Measurements from ENCODE around the gene SENP1. TPM values are rescaled to one million over a fixed set of nuclear protein-coding genes. Genes with fewer than 3 reads are reported as not detected.

Gene SENP1
- total and polyA plus RNA-seq, 7 donors: 3.2 to 10.2 (median 6.3) TPM

DNA sequence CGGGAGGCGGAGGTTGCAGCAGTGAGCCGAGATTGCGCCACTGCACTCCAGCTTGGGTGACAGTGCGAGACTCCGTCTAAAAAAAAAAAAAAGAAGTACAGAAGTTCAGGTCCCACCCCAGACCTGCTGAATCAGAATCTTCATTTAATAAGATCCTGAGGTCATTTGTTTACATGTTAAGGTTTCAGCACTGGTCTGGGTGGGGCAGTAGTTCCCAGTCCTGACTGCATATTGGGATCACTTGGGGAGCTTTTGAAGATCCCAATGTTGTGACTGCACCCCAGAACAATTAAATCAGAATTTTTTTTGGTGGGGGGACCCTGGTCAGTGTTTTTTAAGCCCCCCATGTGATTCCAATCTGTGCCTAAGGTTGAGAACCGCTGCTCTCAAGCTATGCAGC lies 89.9 kb downstream of the SENP1 start:
- no peak overlapping the region for H3K4me3 ChIP-seq
- WGBS, 3 donors: 86 to 95% (median 90%) methylated on average over 7 of the region's 7 CpGs
- no peaks in the 10 kb centered on the region for H3K4me1 ChIP-seq
- H3K27ac ChIP-seq: no peak overlapping the region
- intact Hi-C loops (cut with DNase I): no loop called here
- DNase-seq: no peak
- TF ChIP-seq, protein P1, sequence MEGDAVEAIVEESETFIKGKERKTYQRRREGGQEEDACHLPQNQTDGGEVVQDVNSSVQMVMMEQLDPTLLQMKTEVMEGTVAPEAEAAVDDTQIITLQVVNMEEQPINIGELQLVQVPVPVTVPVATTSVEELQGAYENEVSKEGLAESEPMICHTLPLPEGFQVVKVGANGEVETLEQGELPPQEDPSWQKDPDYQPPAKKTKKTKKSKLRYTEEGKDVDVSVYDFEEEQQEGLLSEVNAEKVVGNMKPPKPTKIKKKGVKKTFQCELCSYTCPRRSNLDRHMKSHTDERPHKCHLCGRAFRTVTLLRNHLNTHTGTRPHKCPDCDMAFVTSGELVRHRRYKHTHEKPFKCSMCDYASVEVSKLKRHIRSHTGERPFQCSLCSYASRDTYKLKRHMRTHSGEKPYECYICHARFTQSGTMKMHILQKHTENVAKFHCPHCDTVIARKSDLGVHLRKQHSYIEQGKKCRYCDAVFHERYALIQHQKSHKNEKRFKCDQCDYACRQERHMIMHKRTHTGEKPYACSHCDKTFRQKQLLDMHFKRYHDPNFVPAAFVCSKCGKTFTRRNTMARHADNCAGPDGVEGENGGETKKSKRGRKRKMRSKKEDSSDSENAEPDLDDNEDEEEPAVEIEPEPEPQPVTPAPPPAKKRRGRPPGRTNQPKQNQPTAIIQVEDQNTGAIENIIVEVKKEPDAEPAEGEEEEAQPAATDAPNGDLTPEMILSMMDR (IDR thresholded peaks at IDR 0.05): no peak
- peaks cover 0 to 3% (median 0%) of the 10 kb centered on the region in 3 donors for H3K27me3 ChIP-seq (ENCODE audit: insufficient read depth in 3 of 3, low read length in 2 of 3)
- ATAC-seq: no peak
- no peaks in the 10 kb centered on the region for H3K9me3 ChIP-seq
- H3K36me3 ChIP-seq (ENCODE audit: insufficient read depth in 1 of 2, low read depth in 1 of 2): no peaks in the 10 kb centered on the region

DNA sequence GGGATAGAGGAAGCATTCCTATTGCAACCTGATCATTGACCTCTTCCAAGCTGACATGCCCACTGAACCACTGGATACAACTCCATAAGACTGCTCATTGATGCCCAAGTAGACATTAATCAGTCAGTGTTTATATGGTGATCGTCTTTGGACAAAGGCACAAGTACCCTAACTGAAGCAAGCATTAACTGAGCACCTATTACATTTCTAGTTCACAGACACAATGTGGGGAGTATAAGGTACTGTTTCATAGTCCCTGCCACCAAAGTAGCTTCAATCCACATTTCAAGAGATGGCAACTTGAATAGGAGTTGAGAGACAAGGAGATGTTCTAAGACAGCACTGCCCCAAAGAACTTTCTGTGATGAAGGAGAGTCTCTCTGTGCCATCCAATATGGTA lies 90.8 kb downstream of the SENP1 start:
- no peak for ATAC-seq
- 45 to 50% (median 49%) methylated on average over 1 of the region's 1 CpG for WGBS, 3 donors

DNA sequence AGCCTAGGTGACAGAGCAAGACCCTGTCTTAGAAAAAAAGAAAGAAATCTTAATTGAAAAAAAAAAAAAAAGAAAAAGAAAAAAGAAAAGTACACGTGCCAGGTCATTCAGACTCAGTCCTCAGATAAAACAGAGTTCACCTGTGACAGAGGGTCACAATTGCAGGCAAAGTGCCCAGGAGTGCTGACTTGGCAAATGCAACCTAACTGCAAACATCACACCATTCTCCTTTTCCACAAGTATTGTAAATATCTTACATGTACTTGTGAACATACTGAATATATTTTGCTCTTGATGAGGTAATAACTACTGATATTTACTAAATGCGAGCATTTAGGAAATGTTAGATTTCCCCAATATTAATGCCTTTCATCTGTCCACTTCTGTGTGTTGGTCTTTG lies 92.6 kb downstream of the SENP1 start:
- Histone ChIP-seq H3K4me3 (no peak overlapping the region), H3K9me3 (no peaks in the 10 kb centered on the region), H3K4me1 (no peaks in the 10 kb centered on the region), H3K36me3 (ENCODE audit: insufficient read depth in 1 of 2, low read depth in 1 of 2) (no peaks in the 10 kb centered on the region), H3K27ac (no peak overlapping the region), H3K27me3 (ENCODE audit: insufficient read depth in 3 of 3, low read length in 2 of 3) (peaks cover 0 to 3% (median 0%) of the 10 kb centered on the region in 3 donors)
- intact Hi-C loops (cut with DNase I): no loop called here
- TF ChIP-seq, protein P1 (IDR thresholded peaks at IDR 0.05): no peak
- DNase-seq (no peak), ATAC-seq (no peak)
- WGBS, 3 donors: 73 to 77% (median 76%) methylated on average over 2 of the region's 2 CpGs

More for the DNA sequence above, 90.8 kb downstream of the SENP1 start:
- DNase-seq: no peak
- TF ChIP-seq, protein P1 (IDR thresholded peaks at IDR 0.05): no peak
- no peaks in the 10 kb centered on the region for H3K9me3 ChIP-seq
- H3K36me3 ChIP-seq (ENCODE audit: insufficient read depth in 1 of 2, low read depth in 1 of 2): no peaks in the 10 kb centered on the region
- intact Hi-C loops (cut with DNase I): no loop called here
- H3K27me3 ChIP-seq (ENCODE audit: insufficient read depth in 3 of 3, low read length in 2 of 3): peaks cover 0 to 3% (median 0%) of the 10 kb centered on the region in 3 donors
- no peaks in the 10 kb centered on the region for H3K4me1 ChIP-seq
- H3K27ac ChIP-seq: no peak overlapping the region
- H3K4me3 ChIP-seq: no peak overlapping the region

DNA sequence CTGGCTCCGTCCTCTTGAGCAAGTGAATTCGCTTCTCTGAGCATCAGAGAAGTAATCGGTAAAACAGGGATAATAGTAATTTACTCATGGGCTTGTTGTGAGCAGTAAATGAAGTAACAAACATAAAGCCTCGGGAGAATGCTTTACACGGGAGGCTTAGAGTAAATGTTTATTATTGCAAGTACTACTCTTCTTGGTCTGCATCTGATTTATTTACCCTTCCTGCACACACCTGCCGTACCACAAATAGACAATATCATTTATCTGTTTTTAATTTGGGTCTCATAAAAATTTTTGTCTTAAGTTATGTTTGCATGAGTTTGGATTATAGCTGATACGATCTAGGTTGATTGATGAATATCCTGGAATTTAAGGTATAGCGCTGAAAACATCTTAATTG lies 93.8 kb downstream of the SENP1 start:
- H3K4me1 ChIP-seq: no peaks in the 10 kb centered on the region
- no peak overlapping the region for H3K27ac ChIP-seq
- ATAC-seq (no peak), DNase-seq (no peak)
- TF ChIP-seq, protein P1 (IDR thresholded peaks at IDR 0.05): no peak
- no peak overlapping the region for H3K4me3 ChIP-seq
- H3K27me3 ChIP-seq (ENCODE audit: insufficient read depth in 3 of 3, low read length in 2 of 3): peaks cover 0 to 10% (median 0%) of the 10 kb centered on the region in 3 donors
- intact Hi-C loops (cut with DNase I): no loop called here
- 69 to 73% (median 73%) methylated on average over 8 of the region's 8 CpGs for WGBS, 3 donors
- H3K9me3 ChIP-seq: no peaks in the 10 kb centered on the region
- no peaks in the 10 kb centered on the region for H3K36me3 ChIP-seq (ENCODE audit: insufficient read depth in 1 of 2, low read depth in 1 of 2)

DNA sequence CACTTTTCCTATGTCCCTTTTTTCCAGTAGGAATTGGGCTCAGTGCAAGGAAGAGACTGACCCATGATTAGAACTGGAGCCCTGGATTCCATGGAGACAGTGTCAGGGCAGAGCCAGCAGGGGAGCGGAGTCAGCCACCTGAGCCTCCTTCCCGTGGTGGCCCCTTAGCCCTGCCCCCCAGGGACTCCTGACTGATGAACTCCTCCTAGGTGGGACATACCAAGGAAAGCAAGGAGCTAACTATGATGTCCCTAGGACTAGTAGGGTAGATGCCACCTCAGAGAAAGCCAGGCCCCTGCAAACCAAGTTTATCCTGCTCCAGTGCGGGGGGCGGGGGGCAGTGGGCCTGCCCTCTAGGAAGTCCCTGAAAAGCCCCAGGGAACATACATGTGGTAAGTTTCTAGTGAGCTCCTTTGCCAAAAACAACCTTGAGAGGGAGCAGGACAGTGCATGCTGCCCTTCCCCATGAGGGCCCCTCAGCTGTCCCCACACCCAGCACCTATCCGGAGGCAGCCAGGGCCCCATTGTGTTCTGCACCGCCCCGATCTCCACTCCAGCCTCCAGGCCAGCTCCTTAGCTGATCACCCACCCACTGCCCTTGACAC lies 95.4 kb downstream of the SENP1 start:
- H3K9me3 ChIP-seq: no peaks in the 10 kb centered on the region
- H3K27me3 ChIP-seq (ENCODE audit: insufficient read depth in 3 of 3, low read length in 2 of 3): peaks cover 0 to 25% (median 0%) of the 10 kb centered on the region in 3 donors
- H3K36me3 ChIP-seq (ENCODE audit: insufficient read depth in 1 of 2, low read depth in 1 of 2): no peaks in the 10 kb centered on the region
- no peak for DNase-seq
- TF ChIP-seq, protein P1 (IDR thresholded peaks at IDR 0.05): no peak
- H3K4me1 ChIP-seq: no peaks in the 10 kb centered on the region
- WGBS, 3 donors: 68 to 74% (median 69%) methylated on average over 7 of the region's 7 CpGs
- intact Hi-C loops (cut with DNase I): loop anchor here in 1 of 2 donors (2.0 kb wide), 1 partner anchor 32 kb away; no protein-coding TSS in a partner anchor
- no peak for ATAC-seq
- no peak overlapping the region for H3K4me3 ChIP-seq
- H3K27ac ChIP-seq: no peak overlapping the region
